Gastroesophageal sphincter (tissue), 3 donors: ENCODE data around the gene INPP5D.

Source experiments
- EP300 ChIP-seq: sonication (generic); formaldehyde crosslinking; IDR thresholded peaks from one replicate; pipeline ENCODE4 v1.6.1; 2017; ENCODE audit warnings: antibody characterized with exemption, mild to moderate bottlenecking
- POLR2A ChIP-seq, 2 donors: fragments of 450-650 bp; IDR thresholded peaks; one replicate each; pipeline ENCODE4 v1.6.1; 2017; ENCODE audit warnings: antibody characterized with exemption in 2 of 2, mild to moderate bottlenecking in 2 of 2, moderate library complexity in 1 of 2
- POLR2AphosphoS5 ChIP-seq: sonication (generic); formaldehyde crosslinking; IDR thresholded peaks from one replicate; pipeline ENCODE4 v1.6.1; 2017; ENCODE audit warnings: antibody characterized with exemption
- TF ChIP-seq, protein P1 (sequence below), 4 experiments: fragments of 200-600 bp in 2 of 4; fragments of 450-650 bp in 2 of 4; sonication (generic) in 1 of 4; IDR thresholded peaks; one replicate each; pipeline ENCODE4 v1.5.1; 2017 to 2019; ENCODE audit warnings: antibody characterized with exemption in 4 of 4, mild to moderate bottlenecking in 2 of 4, moderate library complexity in 2 of 4

DNA sequence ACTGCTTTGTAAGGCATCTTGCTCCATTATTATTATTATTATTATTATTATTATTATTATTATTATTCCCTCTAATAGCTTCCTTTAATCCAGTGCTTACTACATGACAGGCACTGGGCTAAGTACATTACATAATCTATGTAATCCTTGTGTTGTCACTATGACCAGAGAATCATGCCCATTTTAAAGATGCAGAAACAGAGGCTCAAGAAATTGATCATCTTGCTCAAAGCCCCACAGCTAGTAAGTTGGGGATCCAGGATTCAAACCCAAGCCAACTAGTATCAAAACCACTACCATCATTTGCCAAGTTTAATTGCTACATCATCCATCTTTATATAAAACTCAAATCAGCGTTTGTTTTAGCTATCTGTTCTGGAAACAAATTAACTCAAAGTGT, 46.5 kb upstream of the INPP5D start:
- TF ChIP-seq POLR2A (IDR thresholded peaks at IDR 0.05) (no peak), POLR2AphosphoS5 (no peak), EP300 (no peak)
- TF ChIP-seq, protein P1, sequence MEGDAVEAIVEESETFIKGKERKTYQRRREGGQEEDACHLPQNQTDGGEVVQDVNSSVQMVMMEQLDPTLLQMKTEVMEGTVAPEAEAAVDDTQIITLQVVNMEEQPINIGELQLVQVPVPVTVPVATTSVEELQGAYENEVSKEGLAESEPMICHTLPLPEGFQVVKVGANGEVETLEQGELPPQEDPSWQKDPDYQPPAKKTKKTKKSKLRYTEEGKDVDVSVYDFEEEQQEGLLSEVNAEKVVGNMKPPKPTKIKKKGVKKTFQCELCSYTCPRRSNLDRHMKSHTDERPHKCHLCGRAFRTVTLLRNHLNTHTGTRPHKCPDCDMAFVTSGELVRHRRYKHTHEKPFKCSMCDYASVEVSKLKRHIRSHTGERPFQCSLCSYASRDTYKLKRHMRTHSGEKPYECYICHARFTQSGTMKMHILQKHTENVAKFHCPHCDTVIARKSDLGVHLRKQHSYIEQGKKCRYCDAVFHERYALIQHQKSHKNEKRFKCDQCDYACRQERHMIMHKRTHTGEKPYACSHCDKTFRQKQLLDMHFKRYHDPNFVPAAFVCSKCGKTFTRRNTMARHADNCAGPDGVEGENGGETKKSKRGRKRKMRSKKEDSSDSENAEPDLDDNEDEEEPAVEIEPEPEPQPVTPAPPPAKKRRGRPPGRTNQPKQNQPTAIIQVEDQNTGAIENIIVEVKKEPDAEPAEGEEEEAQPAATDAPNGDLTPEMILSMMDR (IDR thresholded peaks at IDR 0.05) = no peak
